Posterior vena cava (tissue), 2 donors: ENCODE measurements around the gene ROPN1. TPM values are rescaled to one million over a fixed set of nuclear protein-coding genes. Genes with fewer than 3 reads are reported as not detected.
"Not testable (repeated sequence)": the region's sequence is repeated elsewhere in the genome, so short reads cannot be mapped to it uniquely, and the experiment has no call there.

Experiments
- DNase-seq: peaks from one replicate; pipeline ENCODE4 v3.0.0-alpha.2; 2020; ENCODE audit warnings: low spot score
- intact Hi-C, 2 donors: fragments of 100-400 bp; cut with DNase I; formaldehyde crosslinking; loops; one replicate each; pipeline versions ENCODE4 v1.14.1 to v1.14.2; 2022 to 2023
- total RNA-seq, 2 donors: library from RNA; stranded (reverse); fragmentation: NEBNext Ultra II Directional; extraction: Animal tissue kit (Norgen Biotek cat#: 25700); gene quantifications; one replicate each; pipeline ENCODE4 v1.2.1, GENCODE V29; 2021
- donor health status: DM: yes; HTN: yes; CAD: no.
- donor health status: DM: yes; HTN: yes; CAD: no.

ROPN1 gene
- total RNA-seq, 2 donors from 2014 or later: not detected

DNA sequence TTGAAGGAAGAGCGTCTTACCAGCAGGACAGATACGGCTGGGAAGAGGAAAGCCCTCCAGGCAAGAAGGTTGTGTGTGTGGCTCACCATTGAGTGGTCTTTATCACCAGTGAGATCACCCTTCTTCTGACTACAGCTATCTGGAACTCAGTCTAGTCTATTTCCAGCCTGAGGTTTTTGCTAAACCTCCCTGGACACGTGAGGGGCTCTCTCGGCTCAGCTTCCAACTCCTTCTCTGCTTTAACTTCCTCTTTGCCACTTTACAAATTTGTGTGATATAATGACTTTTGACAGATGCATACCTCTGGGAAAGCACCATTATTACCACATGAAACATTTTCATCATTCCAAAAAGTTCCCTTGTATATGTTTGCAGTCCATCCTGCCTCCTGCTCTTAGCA is 15.3 kb upstream of the ROPN1 start:
- no peak for DNase-seq
- intact Hi-C loops: no loop called here

GRCh38 chr3:124002405-124003079 is 10.6 kb upstream of the ROPN1 start:
- intact Hi-C loops, DNase-seq: not testable (repeated sequence)

DNA sequence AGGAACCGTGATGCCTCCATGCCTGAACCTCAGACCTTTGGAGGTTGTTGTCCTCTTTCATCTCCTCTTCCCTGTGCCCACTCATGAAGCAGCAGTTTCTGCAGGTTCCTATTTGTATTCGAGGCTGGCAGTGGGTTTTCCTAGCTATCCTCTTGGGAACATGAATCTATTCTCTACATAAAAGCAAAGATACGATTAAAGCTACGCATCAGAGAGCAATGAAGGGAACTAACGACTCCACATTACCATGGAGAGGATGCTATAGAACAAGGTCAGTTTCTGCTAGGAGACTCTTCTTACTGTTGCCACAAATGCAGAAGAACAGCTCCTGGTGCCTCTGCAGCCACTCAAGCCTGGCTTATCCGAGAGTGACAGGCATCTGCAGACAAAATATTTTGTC is 9.4 kb upstream of the ROPN1 start:
- intact Hi-C loops, DNase-seq: not testable (repeated sequence)

DNA sequence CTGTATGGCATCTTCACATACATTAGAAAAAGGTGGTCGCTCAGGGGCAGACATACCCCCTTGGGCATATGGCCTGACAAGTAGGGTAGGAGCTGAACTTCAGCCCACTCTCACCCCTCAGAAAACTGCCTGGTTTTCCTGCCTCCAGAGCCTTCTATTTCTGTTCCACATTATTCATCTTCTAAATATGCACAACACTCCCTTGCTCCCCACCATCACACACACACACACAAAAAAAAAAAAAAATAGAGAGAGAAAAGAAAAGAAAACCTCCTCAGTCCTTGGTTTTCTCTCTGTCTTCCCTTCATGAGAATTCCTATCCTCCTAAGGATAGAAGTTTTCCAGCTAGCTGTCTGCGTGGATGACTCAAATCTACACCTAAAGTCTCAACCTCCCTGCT is 5.6 kb upstream of the ROPN1 start:
- no peak for DNase-seq
- intact Hi-C loops: no loop called here

GRCh38 chr3:123993818-123994217 is 1.9 kb upstream of the ROPN1 start:
- intact Hi-C loops: no loop called here

DNA sequence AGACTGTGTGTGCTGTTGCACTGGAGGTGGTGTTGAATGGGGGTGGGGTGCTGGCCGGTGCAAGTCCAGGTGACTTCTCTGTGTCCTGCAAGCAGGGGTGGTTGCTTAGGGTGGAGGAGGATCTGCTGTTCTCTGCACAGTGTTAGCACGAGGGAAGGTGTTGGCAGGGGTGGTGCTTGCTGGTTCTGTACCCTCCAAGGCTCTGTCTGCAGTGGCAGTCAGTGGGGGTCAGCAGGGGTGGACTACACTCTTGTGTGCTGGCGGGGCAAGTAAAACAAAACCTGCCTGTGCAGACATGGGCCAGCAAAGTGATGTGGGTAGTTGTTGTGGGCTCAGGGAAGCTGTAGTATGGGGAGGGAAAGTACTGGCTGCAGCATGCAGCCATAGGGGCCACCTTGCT is 5.5 kb downstream of the ROPN1 start:
- peak; percentile 72 for DNase-seq
- intact Hi-C loops: no loop called here

More at GRCh38 chr3:123993818-123994217, 1.9 kb upstream of the ROPN1 start:
- DNase-seq: peak; percentile 70

DNA sequence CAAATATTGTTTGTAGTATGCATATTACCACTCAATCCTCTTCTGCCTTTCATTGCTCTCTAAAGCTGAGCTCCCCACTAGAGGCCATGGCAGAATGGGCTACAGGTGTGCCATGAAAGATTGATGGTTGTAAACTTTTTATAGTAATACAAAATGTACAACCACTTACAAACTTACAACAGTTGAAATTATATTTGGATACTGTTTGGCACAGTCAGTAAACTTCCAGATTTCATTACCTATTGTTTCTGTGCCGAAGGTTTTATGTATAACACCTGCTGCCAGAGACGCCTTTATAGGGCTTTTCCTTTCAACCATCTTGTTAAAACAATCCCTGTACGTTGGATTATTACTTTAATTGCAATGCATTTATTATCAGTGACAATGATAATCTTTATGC is 7.0 kb downstream of the ROPN1 start:
- no peak for DNase-seq
- intact Hi-C loops: no loop called here

- no peak for DNase-seq
- intact Hi-C loops: no loop called here
These were observed 7.6 kb downstream of the ROPN1 start for GRCh38 chr3:123984350-123984749.

- intact Hi-C loops, DNase-seq: not testable (repeated sequence)
These were observed 10.6 kb downstream of the ROPN1 start for GRCh38 chr3:123981317-123981716.

- DNase-seq: no peak
- intact Hi-C loops: no loop called here
These were observed 11.4 kb downstream of the ROPN1 start for GRCh38 chr3:123980539-123980938.

DNA sequence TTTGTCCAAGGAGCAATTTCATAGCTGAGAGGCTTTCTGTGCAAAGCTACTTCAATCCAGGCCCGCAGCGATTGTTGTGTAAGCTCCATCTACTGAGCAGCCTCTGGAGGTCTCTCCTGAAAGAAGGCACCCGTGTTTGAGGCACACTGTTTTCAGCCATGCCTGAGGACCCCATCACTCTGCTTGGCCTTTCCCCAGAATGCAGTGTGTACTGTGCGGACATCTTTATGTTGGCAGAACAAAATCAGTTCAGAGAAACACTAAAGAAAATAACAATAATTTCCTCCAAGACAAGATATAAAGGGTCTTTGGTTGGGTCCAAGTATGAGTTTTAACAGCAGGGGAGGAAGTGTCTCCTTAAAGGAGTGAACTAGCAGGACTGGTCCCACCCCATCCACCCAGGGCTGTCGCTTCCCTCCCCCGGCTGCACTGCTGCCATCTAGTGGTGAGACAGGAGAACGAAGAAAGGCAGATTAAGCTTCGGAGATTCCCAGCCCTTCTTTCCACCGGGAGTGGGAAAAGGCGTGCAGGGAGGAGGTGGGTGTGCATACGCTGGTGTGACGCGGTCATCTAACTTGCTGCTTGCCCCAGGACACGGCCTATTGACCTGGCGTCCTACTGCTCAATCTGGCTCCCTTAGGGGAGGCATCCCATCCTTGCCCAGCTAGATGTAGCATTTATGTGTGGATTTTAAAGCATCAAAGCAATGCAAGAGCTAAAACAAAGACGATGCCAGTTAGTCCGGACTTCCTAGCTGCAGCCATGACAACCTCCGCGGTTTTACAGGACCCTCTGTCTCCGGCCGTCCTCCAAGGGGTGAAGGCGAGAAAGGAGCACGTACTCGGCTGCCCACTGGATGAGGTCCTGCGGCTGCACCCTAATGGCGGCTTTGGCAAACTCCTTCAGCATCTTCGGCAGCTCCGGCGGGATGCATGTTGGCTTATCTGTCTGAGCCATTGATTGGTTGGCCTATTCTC is 12.1 kb downstream of the ROPN1 start:
- DNase-seq, intact Hi-C loops: not testable (repeated sequence)

DNA sequence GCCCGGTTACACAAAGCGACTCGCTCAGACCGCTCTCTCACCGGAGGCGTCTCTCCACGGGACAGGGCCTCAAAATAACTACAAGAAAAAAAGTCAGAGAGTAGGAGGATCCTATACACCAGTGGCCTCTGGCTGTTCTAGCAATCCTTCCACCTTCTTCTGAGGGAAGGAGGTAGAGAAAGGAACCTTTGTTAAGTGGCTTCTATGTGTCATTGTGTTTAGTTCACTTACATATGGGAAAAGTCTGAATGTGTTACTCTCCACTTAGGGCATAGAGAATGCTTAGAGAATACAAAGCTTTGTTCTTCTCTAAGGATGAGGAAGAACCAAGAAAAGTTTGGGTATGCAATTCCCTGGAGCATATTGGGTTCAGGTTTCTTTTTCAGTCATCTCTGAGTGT is 15.0 kb downstream of the ROPN1 start:
- intact Hi-C loops, DNase-seq: not testable (repeated sequence)

GRCh38 chr3:123976181-123976898 is 15.6 kb downstream of the ROPN1 start:
- intact Hi-C loops, DNase-seq: not testable (repeated sequence)

- DNase-seq, intact Hi-C loops: not testable (repeated sequence)
These were observed 16.9 kb downstream of the ROPN1 start for GRCh38 chr3:123975030-123975429.

DNA sequence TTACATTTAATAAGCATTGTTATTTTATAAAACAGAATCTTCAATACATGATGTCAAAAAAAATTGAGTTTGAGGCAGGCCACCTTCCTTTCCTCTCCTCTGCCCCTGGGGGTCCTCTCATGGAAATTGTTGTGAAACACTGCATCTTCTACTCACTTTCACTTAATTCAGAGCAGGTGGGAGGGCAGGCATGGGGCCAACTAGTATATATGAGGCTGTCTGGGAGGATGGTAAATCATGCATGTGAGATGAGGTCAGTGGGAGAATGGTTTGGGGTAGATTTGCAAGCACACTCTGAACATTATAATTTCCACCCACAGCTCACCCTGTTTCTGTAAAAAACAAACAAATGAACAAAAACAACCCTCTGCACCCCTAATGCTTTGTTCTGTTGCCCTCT is 20.5 kb downstream of the ROPN1 start:
- DNase-seq: no peak
- intact Hi-C loops: no loop called here

DNA sequence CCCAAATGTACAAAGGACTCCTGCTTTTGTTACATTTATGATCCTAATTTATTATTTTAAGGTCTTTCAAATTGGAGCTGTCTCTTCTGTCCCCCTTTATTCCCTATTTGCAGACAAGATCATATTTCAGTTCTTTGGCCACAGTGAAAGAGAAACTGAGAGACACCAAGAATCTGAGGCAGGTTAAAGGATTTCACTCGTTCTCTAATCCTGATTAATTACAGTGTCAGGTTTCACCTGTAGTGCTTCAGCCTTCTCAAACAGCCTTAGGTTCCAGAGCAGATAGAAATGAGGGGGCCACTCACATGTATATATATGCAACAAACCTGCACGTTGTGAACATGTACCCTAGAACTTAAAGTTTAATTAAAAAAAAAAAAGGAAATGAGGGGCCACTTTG is 24.7 kb downstream of the ROPN1 start:
- intact Hi-C loops, DNase-seq: not testable (repeated sequence)

GRCh38 chr3:123966799-123967198 is 25.1 kb downstream of the ROPN1 start:
- DNase-seq, intact Hi-C loops: not testable (repeated sequence)

- DNase-seq, intact Hi-C loops: not testable (repeated sequence)
These were observed 27.1 kb downstream of the ROPN1 start for GRCh38 chr3:123964793-123965192.

DNA sequence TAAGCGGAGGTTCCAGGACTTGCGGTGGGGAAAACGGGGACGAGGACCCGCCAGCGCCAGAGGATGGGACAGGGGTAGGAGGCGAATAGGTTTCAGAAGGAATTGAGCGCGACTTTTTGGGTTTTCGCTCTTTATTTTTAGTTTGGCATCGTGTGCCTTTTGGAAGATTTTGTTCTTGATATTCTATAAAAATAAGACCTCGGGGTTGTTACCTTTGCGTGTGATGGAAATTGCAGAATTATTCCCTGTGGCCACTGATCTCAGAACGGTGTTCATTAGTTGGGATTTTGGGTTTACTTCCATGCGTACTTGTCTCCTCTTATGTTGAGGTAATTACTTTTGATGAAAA is 30.4 kb downstream of the ROPN1 start:
- intact Hi-C loops: no loop called here

More for the DNA sequence above, 30.4 kb downstream of the ROPN1 start:
- DNase-seq: no peak
